ENCODE measurements around the gene CC2D1A. TPM values are rescaled to one million over a fixed set of nuclear protein-coding genes. Genes with fewer than 3 reads are reported as not detected.

The CC2D1A gene
- total RNA-seq, 4 donors from 2014 or later, result 113 to 294 (median 177) TPM

DNA sequence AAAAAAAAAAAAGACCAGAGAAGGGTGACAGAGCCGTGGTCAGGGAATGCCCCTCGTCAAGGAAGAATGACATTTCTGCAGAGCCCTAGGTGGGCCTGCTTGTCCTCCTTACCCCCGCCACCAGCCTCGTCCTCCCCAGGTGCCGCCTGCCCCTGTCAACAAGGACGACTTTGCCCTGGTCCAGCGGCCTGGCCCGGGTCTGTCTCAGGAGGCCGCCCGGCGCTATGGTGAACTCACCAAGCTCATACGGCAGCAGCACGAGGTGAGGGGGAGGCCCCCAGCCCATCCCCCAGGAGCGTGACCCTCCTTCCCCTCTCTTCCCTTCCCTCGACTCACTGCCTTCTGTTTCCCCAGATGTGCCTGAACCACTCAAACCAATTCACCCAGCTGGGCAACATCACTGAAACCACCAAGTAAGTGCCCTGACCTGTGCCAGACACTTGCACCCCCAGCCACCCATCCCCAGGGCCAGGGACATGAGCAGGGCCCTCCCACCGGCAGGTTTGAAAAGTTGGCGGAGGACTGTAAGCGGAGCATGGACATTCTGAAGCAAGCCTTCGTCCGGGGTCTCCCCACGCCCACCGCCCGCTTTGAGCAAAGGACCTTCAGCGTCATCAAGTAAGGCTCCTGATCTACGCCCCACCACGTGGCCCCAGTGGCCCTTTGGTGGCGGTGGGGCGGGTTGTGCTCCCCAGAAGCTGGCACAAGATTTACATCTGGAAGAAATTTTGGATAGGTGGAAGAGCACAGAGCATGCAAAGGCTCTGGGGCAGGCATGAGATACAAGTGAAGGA is 17.4 kb downstream of the CC2D1A start:
- 92 to 100% methylated on average over 2 to 28 of the region's 28 CpGs for WGBS, 2 donors (ENCODE audit: low coverage in 1 of 2)
- in situ Hi-C loops (cut with MboI; ENCODE audit: low pct_ligation_motif_present in 1 of 4, low pct_unique_long_range_greater_than_20kb in 1 of 4, low sequenced_read_pairs in 3 of 4) (no loop called here), intact Hi-C loops (cut with DNase I; ENCODE audit: low total_unique reads) (no loop called here)
- TF ChIP-seq, protein P1, sequence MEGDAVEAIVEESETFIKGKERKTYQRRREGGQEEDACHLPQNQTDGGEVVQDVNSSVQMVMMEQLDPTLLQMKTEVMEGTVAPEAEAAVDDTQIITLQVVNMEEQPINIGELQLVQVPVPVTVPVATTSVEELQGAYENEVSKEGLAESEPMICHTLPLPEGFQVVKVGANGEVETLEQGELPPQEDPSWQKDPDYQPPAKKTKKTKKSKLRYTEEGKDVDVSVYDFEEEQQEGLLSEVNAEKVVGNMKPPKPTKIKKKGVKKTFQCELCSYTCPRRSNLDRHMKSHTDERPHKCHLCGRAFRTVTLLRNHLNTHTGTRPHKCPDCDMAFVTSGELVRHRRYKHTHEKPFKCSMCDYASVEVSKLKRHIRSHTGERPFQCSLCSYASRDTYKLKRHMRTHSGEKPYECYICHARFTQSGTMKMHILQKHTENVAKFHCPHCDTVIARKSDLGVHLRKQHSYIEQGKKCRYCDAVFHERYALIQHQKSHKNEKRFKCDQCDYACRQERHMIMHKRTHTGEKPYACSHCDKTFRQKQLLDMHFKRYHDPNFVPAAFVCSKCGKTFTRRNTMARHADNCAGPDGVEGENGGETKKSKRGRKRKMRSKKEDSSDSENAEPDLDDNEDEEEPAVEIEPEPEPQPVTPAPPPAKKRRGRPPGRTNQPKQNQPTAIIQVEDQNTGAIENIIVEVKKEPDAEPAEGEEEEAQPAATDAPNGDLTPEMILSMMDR (IDR thresholded peaks at IDR 0.05), result no peak
- TF ChIP-seq POLR2A (IDR thresholded peaks at IDR 0.05) (no peak), POLR2AphosphoS5 (IDR thresholded peaks at IDR 0.05) (no peak), EP300 (IDR thresholded peaks at IDR 0.05; ENCODE audit: low read depth) (no peak)
- Histone ChIP-seq H3K36me3 (peaks cover 0 to 83% (median 38%) of the 10 kb centered on the region in 4 donors), H3K27ac (no peak overlapping the region), H3K4me3 (no peak overlapping the region), H3K4me1 (no peaks in the 10 kb centered on the region), H3K9me3 (no peaks in the 10 kb centered on the region), H3K27me3 (no peaks in the 10 kb centered on the region)
- no peak for DNase-seq

DNA sequence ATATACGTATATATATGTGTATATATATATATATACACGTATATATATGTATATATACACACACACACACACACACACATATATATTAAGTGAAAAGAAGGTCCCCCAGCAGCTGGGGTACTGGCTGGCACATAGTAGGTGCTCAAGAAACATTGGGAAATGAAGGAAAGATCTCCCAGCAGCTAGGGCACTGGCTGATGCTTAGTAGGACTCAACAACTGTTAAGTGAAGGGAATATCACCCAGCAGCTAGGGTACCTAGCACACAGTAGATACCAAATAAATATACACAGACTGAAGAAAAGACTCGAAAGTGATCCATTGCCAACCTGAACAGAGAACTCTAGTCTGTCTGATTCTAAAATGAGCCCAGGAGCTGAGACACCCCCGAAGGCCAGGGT is 20.0 kb downstream of the CC2D1A start:
- TF ChIP-seq EP300 (IDR thresholded peaks at IDR 0.05; ENCODE audit: low read depth) (no peak), POLR2AphosphoS5 (IDR thresholded peaks at IDR 0.05) (no peak), POLR2A (IDR thresholded peaks at IDR 0.05) (no peak)
- TF ChIP-seq, protein P1 (IDR thresholded peaks at IDR 0.05), result no peak
- no peaks in the 10 kb centered on the region for H3K9me3 ChIP-seq
- intact Hi-C loops (cut with DNase I; ENCODE audit: low total_unique reads) (no loop called here), in situ Hi-C loops (cut with MboI; ENCODE audit: low pct_ligation_motif_present in 1 of 4, low pct_unique_long_range_greater_than_20kb in 1 of 4, low sequenced_read_pairs in 3 of 4) (no loop called here)
- no peaks in the 10 kb centered on the region for H3K4me1 ChIP-seq
- no peak for DNase-seq
- no peak overlapping the region for H3K4me3 ChIP-seq
- H3K36me3 ChIP-seq, result peaks cover 0 to 65% (median 23%) of the 10 kb centered on the region in 4 donors
- no peak overlapping the region for H3K27ac ChIP-seq
- WGBS, 2 donors (ENCODE audit: low coverage in 1 of 2), result 78% methylated on average over 4 of the region's 4 CpGs; no CpG with 5 or more reads in 1 of the 2 donors
- no peaks in the 10 kb centered on the region for H3K27me3 ChIP-seq

DNA sequence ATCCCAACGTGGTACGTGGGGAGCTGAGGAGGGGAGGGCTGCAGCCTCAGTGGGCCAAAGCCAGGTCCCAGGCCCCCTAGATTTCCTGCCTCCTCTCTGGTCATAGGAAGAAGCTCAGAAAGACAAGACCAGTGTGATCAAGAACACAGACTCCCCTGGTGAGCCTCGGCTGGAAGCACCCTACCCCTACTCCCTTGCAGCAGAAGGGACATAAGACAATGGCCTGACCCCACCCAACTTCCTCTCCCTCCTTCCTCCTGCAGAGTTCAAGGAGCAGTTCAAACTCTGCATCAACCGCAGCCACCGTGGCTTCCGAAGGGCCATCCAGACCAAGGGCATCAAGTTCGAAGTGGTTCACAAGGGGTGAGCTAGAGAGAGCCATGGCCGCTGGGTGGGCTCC is 20.7 kb downstream of the CC2D1A start:
- Histone ChIP-seq H3K9me3 (no peaks in the 10 kb centered on the region), H3K36me3 (peaks cover 0 to 58% (median 19%) of the 10 kb centered on the region in 4 donors), H3K4me3 (no peak overlapping the region), H3K27me3 (no peaks in the 10 kb centered on the region), H3K27ac (no peak overlapping the region), H3K4me1 (no peaks in the 10 kb centered on the region)
- 89% methylated on average over 8 of the region's 8 CpGs; no CpG with 5 or more reads in 1 of the 2 donors for WGBS, 2 donors (ENCODE audit: low coverage in 1 of 2)
- in situ Hi-C loops (cut with MboI; ENCODE audit: low pct_ligation_motif_present in 1 of 4, low pct_unique_long_range_greater_than_20kb in 1 of 4, low sequenced_read_pairs in 3 of 4), result no loop called here
- TF ChIP-seq EP300 (IDR thresholded peaks at IDR 0.05; ENCODE audit: low read depth) (no peak), POLR2A (IDR thresholded peaks at IDR 0.05) (no peak), POLR2AphosphoS5 (IDR thresholded peaks at IDR 0.05) (no peak)
- TF ChIP-seq, protein P1 (IDR thresholded peaks at IDR 0.05), result no peak
- DNase-seq, result no peak
- intact Hi-C loops (cut with DNase I; ENCODE audit: low total_unique reads), result no loop called here

DNA sequence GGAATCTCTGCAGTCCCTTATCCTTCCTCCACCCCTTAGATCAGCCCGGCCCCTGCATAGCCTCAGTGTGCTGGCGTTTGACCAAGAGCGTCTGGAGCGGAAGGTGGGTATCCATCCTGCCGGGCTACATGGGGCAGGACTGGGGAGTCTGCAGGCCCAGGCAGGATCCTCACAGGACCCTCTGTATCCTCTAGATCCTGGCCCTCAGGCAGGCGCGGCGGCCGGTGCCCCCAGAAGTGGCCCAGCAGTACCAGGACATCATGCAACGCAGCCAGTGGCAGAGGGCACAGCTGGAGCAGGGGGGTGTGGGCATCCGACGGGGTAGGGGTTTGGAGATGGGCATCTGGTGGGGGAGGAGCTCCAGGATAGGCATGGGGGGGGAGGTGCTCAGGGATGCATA is 23.3 kb downstream of the CC2D1A start:
- intact Hi-C loops (cut with DNase I; ENCODE audit: low total_unique reads), result no loop called here

More for the DNA sequence above, 23.3 kb downstream of the CC2D1A start:
- no peak overlapping the region for H3K27ac ChIP-seq
- no peaks in the 10 kb centered on the region for H3K27me3 ChIP-seq
- H3K4me3 ChIP-seq, result no peak overlapping the region
- peaks cover 0 to 38% (median 12%) of the 10 kb centered on the region in 4 donors for H3K36me3 ChIP-seq
- in situ Hi-C loops (cut with MboI; ENCODE audit: low pct_ligation_motif_present in 1 of 4, low pct_unique_long_range_greater_than_20kb in 1 of 4, low sequenced_read_pairs in 3 of 4), result no loop called here
- TF ChIP-seq POLR2AphosphoS5 (IDR thresholded peaks at IDR 0.05), result no peak
- no peak for TF ChIP-seq EP300 (IDR thresholded peaks at IDR 0.05; ENCODE audit: low read depth)
- TF ChIP-seq, protein P1 (IDR thresholded peaks at IDR 0.05), result no peak
- TF ChIP-seq POLR2A (IDR thresholded peaks at IDR 0.05), result no peak
- DNase-seq, result no peak
- no peaks in the 10 kb centered on the region for H3K4me1 ChIP-seq
- no peaks in the 10 kb centered on the region for H3K9me3 ChIP-seq
- WGBS, 2 donors (ENCODE audit: low coverage in 1 of 2), result 88% methylated on average over 10 of the region's 12 CpGs; no CpG with 5 or more reads in 1 of the 2 donors
